Esophagus squamous epithelium (tissue), 4 donors: ENCODE measurements around the gene FOXJ2.

ENCODE experiments used
- CTCF ChIP-seq, 6 experiments: fragments of 450-650 bp in 4 of 6; fragments of 200-600 bp in 2 of 6; sonication (generic) in 2 of 6; IDR thresholded peaks; one replicate each; pipeline ENCODE4 v1.5.1; 2016 to 2019; ENCODE audit warnings: antibody characterized with exemption in 6 of 6, mild to moderate bottlenecking in 4 of 6, moderate library complexity in 4 of 6
- POLR2A ChIP-seq, 4 donors: fragments of 450-650 bp; IDR thresholded peaks; one replicate each; pipeline ENCODE4 v1.6.1; 2017; ENCODE audit warnings: antibody characterized with exemption in 4 of 4, mild to moderate bottlenecking in 4 of 4, moderate library complexity in 3 of 4

- TF ChIP-seq CTCF (IDR thresholded peaks at IDR 0.05) (no peak), POLR2A (IDR thresholded peaks at IDR 0.05) (no peak)
These were observed 15.3 kb downstream of the FOXJ2 start for GRCh38 chr12:8047842-8048241.
